ENCODE measurements around the gene C6orf62.
A peak's percentile ranks its signal among the peaks of the same experiment; 100 is the strongest.
"Not testable (repeated sequence)": the region's sequence is repeated elsewhere in the genome, so short reads cannot be mapped to it uniquely, and the experiment has no call there.

The C6orf62 gene

DNA sequence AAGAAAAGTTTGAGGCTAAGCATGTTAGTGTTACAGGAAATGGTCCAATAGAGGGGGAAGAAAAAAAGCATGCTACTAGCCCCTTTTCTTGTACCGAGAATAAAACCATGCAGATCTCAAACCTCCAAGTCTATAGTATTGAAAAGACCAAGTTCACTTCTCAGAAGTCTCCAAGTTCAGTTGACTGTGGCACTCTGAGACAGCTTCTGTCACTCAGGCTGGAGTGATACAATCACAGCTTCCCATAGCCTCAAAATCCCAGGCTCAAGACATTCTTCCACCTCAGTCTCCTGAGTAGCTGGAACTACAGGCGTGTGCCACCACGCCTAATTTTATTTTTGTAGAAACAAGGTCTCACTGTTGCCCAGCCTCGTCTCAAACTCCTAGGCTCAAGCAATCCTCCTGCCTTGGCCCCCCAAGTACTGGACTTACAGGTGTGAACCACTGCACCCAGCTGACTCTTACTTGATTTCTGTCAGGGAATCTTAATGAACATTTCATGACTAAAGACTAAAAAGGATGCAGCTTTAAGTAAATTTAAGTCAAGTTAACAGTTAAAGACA, 16.2 kb downstream of the C6orf62 start:
- Histone ChIP-seq H3K36me3 (ENCODE audit: control insufficient read depth, insufficient read depth, low read length) (no peaks in the 10 kb centered on the region), H3K4me2 (ENCODE audit: low read length) (no peak overlapping the region), H3K4me1 (no peaks in the 10 kb centered on the region), H3K9me3 (ENCODE audit: control insufficient read depth, low read length) (no peaks in the 10 kb centered on the region), H3K27ac (no peak overlapping the region), H3K9ac (no peak overlapping the region), H3K79me2 (no peaks in the 10 kb centered on the region), H2AFZ (no peak overlapping the region), H3K27me3 (ENCODE audit: control insufficient read depth, insufficient read depth, low read length) (no peaks in the 10 kb centered on the region), H3K4me3 (ENCODE audit: low read depth, low read length) (no peak overlapping the region)
- TF ChIP-seq, protein P1, sequence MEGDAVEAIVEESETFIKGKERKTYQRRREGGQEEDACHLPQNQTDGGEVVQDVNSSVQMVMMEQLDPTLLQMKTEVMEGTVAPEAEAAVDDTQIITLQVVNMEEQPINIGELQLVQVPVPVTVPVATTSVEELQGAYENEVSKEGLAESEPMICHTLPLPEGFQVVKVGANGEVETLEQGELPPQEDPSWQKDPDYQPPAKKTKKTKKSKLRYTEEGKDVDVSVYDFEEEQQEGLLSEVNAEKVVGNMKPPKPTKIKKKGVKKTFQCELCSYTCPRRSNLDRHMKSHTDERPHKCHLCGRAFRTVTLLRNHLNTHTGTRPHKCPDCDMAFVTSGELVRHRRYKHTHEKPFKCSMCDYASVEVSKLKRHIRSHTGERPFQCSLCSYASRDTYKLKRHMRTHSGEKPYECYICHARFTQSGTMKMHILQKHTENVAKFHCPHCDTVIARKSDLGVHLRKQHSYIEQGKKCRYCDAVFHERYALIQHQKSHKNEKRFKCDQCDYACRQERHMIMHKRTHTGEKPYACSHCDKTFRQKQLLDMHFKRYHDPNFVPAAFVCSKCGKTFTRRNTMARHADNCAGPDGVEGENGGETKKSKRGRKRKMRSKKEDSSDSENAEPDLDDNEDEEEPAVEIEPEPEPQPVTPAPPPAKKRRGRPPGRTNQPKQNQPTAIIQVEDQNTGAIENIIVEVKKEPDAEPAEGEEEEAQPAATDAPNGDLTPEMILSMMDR (IDR thresholded peaks at IDR 0.05), result no peak

DNA sequence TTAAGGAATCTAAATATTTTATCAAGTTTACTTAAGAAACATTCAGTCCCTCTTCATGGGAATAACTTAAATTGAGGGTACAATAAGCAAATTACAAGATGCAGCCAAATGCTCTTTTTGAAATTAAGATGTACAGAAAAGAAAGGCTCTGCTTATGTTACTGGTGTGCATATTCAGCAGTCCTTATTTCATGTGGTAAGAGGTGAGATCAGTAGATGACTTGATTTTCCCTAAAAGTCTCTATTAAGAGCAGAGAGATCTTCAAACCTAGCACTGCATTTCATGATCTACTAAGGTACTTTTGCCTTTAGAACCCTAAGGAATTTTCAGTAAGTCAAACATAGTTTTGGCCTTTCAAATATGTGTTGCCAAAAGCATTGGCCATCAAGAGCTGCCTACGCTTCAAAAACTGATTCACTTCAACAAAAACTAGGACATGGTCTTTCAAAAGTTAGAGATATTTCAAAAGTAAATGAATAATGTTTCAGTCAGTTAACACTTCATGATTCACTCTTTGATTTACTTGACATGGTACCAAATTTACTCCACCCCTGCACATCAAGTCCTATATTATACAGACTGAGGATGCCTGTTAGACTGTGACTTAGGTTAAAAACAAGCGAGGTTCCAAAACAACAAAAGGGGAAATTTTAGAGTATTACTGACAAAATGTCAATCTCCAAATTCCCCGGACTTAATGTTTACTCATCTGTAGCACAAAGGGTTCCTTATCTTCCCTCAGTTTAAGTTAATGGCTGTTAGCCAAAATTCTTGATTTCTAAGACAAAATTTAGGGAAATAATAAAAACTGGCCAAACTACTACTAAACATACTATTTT, 19.2 kb downstream of the C6orf62 start:
- H3K36me3 ChIP-seq (ENCODE audit: control insufficient read depth, insufficient read depth, low read length), result no peaks in the 10 kb centered on the region
- no peak overlapping the region for H3K27ac ChIP-seq

DNA sequence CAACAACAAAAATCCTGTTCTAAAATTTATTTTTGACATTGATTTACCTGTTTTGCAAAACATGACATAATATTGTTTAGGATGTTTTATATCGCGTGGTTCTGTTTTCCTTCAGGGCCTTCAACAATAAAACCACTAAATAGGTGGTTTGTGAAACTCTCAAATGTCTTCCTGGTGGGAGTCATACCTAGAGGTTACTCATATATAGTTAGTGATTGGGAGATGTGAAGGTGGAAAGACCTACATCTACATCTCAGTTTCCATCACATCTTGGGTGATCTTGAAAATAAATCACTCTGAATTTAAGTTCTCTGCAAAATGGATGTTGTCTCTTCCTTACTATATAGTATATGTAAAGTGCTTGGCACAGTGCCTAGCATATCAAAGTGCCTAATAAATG, 22.9 kb downstream of the C6orf62 start:
- Histone ChIP-seq H3K4me1 (no peaks in the 10 kb centered on the region), H3K27me3 (ENCODE audit: control insufficient read depth, insufficient read depth, low read length) (no peaks in the 10 kb centered on the region), H3K27ac (no peak overlapping the region), H3K79me2 (no peaks in the 10 kb centered on the region), H3K9me3 (ENCODE audit: control insufficient read depth, low read length) (no peaks in the 10 kb centered on the region), H3K4me2 (ENCODE audit: low read length) (no peak overlapping the region), H3K36me3 (ENCODE audit: control insufficient read depth, insufficient read depth, low read length) (no peaks in the 10 kb centered on the region), H3K9ac (no peak overlapping the region), H2AFZ (no peak overlapping the region), H3K4me3 (ENCODE audit: low read depth, low read length) (no peak overlapping the region)
- TF ChIP-seq, protein P1 (IDR thresholded peaks at IDR 0.05), result no peak

More for the DNA sequence above, 19.2 kb downstream of the C6orf62 start:
- no peaks in the 10 kb centered on the region for H3K9me3 ChIP-seq (ENCODE audit: control insufficient read depth, low read length)
- H3K4me3 ChIP-seq (ENCODE audit: low read depth, low read length), result no peak overlapping the region
- H3K4me2 ChIP-seq (ENCODE audit: low read length), result no peak overlapping the region
- H3K27me3 ChIP-seq (ENCODE audit: control insufficient read depth, insufficient read depth, low read length), result no peaks in the 10 kb centered on the region
- no peak overlapping the region for H2AFZ ChIP-seq
- no peaks in the 10 kb centered on the region for H3K4me1 ChIP-seq
- H3K9ac ChIP-seq, result no peak overlapping the region
- TF ChIP-seq, protein P1 (IDR thresholded peaks at IDR 0.05), result no peak
- no peaks in the 10 kb centered on the region for H3K79me2 ChIP-seq

DNA sequence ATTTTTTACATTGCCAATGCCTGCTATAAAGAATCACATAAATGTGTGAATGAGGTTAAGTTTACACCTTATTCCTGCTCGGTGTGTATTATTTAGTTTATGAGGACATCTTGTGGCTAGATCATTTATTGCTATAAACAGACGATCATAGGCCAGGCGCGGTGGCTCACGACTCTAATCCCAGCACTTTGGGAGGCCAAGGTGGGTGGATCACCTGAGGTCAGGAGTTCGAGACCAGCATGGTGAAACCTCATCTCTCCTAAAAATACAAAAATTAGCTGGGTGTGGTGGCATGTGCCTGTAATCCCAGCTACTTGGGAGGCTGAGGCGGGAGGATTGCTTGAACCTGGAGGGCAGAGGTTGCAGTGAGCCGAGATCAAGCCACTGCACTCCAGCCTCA, 23.3 kb downstream of the C6orf62 start:
- not testable (repeated sequence) for H3K27me3 ChIP-seq (ENCODE audit: control insufficient read depth, insufficient read depth, low read length); H3K36me3 ChIP-seq (ENCODE audit: control insufficient read depth, insufficient read depth, low read length); H3K4me1 ChIP-seq; H3K9ac ChIP-seq; H2AFZ ChIP-seq; H3K9me3 ChIP-seq (ENCODE audit: control insufficient read depth, low read length); H3K79me2 ChIP-seq; H3K4me3 ChIP-seq (ENCODE audit: low read depth, low read length); H3K4me2 ChIP-seq (ENCODE audit: low read length); H3K27ac ChIP-seq
- TF ChIP-seq, protein P1 (IDR thresholded peaks at IDR 0.05), result peak; percentile 62

Measured in parathyroid adenoma (tissue), 2 donors.